COLO829 (cell line): Measurements from ENCODE around the gene MARCHF2.

Experiments used
- DNase-seq: peaks from one replicate; pipeline ENCODE4 v3.0.0; 2012; ENCODE audit warnings: low spot score

Gene MARCHF2

DNA sequence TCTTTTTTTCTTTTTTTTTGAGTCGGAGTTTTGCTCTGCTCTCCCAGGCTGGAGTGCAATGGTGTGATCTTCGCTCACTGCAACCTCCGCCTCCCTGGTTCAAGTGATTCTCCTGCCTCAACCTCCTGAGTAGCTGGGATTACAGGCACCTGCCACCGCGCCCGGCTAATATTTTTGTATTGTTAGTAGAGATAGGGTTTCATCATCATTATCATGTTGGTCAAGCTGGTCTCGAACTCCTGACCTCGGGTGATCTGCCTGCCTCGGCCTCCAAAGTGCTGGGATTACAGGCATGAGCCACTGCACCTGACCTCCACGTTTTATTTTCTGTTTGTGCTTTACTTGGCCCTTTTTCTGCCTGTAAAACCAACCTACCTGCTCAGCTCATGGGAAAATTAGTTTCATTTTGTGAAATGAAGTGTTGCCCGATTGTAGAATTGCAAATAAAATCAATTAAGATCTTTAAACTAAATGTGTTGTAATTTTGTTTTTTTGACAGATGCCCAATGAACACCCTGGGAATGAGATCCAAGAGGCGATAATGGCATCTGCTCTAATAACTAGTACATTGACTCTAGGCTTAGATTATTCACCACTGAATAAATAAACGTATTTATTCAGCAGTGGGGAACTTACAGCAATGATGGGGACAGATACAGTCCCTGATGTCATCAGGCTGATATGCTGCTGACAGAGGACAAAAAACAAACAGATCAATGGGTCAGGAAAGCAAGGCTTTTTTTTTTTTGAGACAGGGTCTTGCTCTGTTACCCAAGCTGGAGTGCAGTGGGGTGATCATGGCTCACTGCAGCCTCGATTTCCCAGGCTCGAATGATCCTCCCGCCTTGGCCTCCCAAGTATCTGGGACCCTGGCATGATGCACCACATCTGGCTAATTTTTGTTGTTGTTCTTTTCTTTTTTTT is 25.2 kb upstream of the MARCHF2 start:
- DNase-seq, result no peak

- no peak for DNase-seq
These were observed 24.5 kb upstream of the MARCHF2 start for GRCh38 chr19:8388612-8388958.

- DNase-seq, result peak; percentile 98
These were observed 23.1 kb upstream of the MARCHF2 start, which contains the start of gene RAB11B for GRCh38 chr19:8389891-8390616. TSS of gene RAB11B (plus strand) at chr19:8390360. CDS start at chr19:8390417, 57 bp downstream.

DNA sequence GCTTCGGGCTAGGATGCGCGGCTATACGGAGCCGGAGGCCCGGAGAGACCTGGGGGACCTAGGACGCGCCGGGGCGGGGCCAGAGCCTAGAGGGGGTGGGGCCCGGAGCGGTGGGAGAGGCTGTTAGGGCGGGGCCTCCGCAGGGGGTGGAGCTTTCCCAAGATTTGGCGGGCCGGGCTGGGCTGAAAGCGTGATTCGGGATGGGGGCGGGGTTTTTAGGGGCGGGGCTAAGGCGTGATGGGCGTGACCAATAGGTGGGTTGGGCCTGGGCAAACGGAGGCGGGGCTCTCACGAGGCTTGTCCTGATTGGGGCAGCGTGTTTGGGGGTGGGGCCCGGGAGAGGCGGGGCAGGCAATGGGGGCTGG is 22.5 kb upstream of the MARCHF2 start:
- DNase-seq, result peak; percentile 97

- no peak for DNase-seq
These were observed 21.7 kb upstream of the MARCHF2 start for GRCh38 chr19:8391198-8392016.

- no peak for DNase-seq
These were observed 21.0 kb upstream of the MARCHF2 start for GRCh38 chr19:8392017-8392591.

DNA sequence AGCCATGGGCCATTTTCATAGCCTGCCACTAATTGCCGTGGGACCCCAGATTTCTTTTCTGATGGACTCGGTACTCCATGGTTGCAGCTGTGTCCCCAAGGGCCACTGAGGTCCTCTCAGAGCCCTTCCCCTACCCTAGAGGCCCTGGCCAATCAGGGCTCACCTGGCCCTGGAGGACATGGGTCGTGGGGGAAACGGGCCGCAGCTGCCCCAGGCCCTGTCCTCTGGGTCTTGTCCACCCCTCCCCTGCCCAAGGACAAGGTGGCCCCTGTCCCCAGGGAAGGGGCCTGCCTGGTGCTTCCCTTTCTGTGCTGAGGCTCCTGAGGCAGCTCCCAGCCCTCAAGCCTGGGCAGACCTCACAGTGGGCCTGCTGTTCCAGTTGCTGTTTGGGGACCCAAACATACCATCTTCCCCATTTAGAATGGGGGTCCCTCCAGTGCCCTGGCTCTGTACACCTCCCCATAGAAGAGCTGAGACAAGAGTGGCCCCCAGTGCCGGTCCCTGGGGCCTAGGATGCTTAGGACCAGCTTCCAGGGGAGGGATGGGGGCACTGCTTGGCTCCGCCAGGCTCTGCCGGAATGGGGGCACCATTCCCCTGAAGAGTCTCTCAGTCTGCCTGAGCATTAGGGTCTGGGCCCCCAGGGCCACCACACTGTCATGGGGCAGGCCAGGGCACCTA is 19.8 kb upstream of the MARCHF2 start:
- no peak for DNase-seq

DNA sequence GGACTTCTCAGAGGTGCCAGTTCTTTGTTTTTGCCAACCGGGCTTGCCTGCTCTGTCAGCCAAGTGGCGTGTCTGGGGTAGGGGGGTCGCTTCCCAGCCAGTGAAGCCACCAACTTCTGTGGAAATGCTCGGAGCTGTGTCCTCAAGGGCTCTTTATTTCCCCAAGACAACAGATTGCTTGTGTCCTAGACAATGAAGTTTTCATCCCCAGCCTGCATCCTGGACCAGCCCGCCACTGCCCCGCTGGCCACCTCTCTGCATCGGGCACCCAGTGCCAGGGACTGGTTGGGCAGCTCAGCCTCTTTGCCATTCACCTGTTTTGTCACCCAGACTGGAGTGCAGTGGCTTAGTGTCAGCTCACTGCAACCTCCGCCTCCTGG is 19.2 kb upstream of the MARCHF2 start:
- DNase-seq, result no peak

GRCh38 chr19:8395621-8396082 is 17.5 kb upstream of the MARCHF2 start:
- no peak for DNase-seq

- DNase-seq, result no peak
These were observed 16.9 kb upstream of the MARCHF2 start for GRCh38 chr19:8396185-8396562.

- DNase-seq, result peak; percentile 40
These were observed 16.4 kb upstream of the MARCHF2 start for GRCh38 chr19:8396563-8397203.

- no peak for DNase-seq
These were observed 15.8 kb upstream of the MARCHF2 start for GRCh38 chr19:8397271-8397670.

DNA sequence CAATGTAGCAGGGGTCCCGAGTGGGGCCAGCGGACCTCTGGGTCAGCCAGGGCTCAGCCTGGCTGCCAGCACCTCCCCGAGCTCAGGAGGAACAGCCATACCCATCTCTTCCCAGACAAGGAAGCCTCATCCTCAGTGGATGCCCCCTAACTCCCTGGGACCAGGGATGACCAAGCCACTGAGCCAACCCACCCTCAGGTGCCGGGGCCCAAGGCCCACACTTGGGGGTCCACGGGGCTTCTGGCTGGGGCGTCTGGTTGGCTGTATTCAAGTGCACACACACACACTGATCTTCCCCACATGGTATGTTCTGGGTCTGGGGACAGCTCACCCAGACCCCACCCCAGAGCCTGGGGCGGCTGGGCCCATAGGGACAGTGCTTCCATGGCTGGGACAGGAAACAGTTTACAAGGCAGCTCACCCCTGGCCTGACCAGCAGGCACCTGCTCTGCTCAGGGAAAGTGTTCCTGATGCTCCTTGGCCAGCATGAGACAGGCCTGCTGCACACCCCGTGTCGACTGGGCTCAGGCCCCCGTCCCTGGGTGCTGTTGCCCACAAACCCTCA is 15.3 kb upstream of the MARCHF2 start:
- DNase-seq, result no peak

DNA sequence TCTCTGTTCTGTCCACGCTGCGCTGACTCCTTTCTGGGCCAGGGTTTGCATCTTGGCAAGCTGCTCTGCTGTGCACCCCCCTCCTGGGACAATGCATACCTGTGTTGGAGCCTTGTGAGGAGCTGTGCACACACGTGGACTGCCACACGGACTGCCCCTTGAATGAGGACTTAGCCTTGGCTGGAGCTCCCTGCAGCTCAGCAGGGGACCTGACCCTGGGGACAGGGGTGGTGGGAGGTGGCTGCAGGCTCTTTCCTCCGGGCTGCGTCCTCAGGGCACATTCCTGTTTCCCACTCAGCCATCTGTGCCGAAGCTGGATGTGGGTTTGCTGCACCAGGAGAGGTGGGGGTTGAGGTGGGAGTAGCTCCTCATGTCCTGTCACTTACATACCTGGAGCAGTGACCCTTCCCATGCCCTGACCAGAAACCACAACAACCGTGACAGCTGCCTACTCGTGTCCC is 14.8 kb upstream of the MARCHF2 start:
- DNase-seq, result no peak

- no peak for DNase-seq
These were observed 13.4 kb upstream of the MARCHF2 start for GRCh38 chr19:8399681-8400188.

DNA sequence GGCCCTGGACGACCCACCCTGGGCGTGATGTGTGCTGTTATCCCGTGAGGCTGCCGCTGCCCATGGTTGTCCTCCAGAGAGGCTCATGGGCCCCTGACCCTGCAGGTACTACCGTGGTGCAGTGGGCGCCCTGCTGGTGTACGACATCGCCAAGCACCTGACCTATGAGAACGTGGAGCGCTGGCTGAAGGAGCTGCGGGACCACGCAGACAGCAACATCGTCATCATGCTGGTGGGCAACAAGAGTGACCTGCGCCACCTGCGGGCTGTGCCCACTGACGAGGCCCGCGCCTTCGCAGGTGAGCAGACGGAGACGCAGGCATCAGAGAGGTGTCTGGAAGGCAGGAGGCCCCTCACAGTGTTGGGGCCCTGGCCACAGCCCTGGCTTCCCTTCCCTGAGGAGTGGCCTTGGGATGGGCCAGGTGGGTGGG is 11.1 kb upstream of the MARCHF2 start:
- DNase-seq, result no peak

GRCh38 chr19:8403098-8403819 is 9.8 kb upstream of the MARCHF2 start:
- no peak for DNase-seq

- no peak for DNase-seq
These were observed 9.3 kb upstream of the MARCHF2 start for GRCh38 chr19:8403820-8404109.

DNA sequence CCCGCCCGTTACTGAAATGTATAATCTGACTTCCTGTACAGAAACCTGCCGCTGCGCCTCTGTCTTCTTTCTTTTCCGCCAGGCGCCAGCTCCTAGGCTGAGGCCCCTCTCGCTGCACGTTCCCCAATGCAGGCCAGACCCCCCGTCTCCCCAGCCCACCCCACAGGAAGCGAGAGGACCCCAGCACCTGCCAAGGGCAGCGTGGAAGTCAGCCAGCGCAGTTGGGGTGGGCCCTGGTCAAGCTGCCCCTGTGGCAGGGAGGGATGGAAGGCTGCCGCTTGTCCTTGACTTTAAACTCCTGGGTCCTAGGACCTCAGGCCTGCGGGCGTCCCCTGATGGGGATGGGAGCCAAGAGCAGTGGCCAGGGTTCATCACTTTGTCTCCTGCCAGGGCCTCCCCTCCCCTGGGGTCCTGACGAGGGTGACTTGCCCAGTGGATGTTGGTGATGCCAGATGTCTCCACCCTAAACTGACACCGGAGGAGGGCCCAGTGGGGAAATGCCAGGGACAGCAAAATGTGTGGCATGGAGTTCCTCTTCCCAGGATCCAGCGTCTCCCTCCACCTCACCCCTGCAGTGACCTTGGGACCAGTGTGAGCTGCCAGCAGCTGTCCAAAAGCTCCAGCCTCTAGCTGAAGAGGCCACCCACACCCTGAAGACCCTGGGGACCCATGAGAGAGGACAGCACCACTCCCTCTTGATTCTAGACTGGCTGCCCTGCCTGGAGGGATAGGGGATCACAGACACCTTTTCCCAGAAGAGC is 8.5 kb upstream of the MARCHF2 start:
- DNase-seq, result no peak
